Hematopoietic multipotent progenitor cell treated with erythropoietin and hydrocortisone succinate and interleukin-3 and kit ligand, for 15 days (in vitro differentiated cells): ENCODE measurements around the gene SLC2A6.
"Not testable (repeated sequence)": the region's sequence is repeated elsewhere in the genome, so short reads cannot be mapped to it uniquely, and the experiment has no call there.

Experiments used
- DNase-seq: peaks from one replicate; pipeline ENCODE4 v3.0.0-alpha.2; 2015; ENCODE audit warnings: low spot score

Gene SLC2A6

DNA sequence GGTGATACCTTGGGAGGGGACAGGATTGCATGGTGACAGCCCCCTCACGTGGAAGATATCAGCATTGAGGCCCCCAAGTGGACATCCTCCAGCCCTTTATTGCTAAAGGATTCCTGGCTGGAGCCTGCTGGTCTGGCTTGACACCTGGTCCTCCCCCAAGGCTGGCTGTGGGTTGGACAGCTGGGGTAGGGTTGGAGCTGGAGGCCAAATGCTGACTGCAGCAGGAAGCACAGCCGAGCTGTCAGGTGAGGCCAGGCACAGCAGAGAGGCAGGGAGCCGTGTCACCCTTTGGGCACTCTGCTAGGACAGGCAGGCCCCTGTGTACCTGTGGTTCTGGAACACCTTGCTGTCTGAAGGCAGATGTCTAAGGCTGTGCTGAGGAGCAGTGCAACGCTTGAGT, 16.9 kb downstream of the SLC2A6 start:
- no peak for DNase-seq

- no peak for DNase-seq
Observed at GRCh38 chr9:133460405-133461175, 18.3 kb downstream of the SLC2A6 start.

DNA sequence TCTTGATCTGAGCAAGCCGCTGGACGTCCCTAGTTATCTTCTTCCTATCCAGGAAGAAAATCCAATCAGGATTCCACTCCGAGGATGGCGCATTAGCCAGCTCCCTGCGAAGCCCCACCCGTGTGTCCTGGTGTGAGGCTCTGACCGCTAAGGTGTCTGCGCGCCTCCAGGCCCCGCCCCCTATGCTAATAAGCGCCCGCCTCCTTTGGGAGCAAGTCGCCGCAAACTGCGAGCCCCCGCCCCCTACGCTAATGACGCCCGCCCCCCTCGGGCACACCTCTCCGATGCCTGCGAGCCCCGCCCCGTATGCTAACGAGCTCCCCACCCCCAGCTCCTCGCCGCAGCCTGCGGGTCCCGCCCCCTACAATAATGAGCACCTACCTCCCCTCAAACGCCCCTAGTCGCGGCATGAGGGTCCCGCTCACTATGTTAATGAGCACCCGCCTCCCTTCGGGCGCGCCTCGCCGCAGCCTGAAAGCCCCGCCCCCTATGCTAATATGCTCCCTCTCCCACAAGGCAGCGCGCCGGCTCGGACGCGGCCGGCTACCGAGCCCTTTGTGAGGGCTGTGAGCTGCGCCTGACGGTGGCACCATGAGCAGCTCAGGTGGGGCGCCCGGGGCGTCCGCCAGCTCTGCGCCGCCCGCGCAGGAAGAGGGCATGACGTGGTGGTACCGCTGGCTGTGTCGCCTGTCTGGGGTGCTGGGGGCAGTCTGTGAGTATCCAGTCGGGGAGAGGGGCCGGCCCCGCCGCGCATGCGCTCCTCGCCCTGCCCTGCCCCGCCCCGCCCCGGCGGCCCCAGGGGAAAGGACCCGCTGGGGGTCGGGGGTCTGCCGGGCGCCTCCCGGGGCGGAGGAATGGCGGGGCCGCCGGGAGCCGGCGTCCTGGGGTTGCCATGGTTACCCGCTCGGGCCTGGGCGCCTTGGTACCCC, 19.2 kb downstream of the SLC2A6 start, which contains the start of gene CACFD1:
Gene CACFD1, plus strand, starts transcription at position 503 of the 929 bp plus-strand sequence. Its CDS starts 89 bp downstream, at position 592.
- DNase-seq: peak; percentile 91

DNA sequence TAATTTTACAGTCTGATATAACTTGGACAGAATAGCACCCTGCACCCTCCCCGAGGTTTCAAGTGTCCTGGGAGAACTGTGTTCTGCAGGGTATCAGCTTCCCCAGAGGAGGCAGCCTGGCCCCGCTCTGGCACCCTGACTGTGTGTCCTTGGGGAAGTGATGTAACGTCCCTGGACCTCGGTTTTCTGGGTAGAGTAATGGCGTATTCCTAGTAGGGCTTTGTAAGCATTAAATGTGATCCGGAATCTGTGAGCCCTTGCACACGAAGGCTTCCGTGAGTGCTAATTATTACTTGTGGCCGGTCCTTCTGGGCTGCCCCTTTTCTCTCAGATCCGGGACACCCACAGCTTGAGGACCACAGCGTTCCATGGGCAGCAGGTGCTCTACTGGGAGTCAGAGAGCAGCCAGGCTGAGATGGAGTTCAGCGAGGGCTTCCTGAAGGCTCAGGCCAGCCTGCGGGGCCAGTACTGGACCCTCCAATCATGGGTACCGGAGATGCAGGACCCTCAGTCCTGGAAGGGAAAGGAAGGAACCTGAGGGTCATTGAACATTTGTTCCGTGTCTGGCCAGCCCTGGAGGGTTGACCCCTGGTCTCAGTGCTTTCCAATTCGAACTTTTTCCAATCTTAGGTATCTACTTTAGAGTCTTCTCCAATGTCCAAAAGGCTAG, 20.1 kb downstream of the SLC2A6 start:
- no peak for DNase-seq

DNA sequence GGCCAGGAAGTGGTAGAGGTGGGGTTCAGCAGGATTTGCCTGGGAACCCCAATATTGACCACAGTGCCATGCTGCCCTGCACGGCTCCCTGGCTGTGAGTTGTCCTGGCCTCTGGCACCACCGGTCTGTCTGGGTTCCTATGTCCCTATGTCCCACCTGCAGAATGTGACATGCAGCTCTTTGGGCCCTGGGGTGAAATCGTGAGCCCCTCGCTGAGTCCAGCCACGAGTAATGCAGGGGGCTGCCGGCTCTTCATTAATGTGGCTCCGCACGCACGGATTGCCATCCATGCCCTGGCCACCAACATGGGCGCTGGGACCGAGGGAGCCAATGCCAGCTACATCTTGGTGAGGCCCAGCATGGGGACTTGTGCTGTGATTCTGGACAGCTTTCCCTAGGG, 21.2 kb downstream of the SLC2A6 start:
- no peak for DNase-seq

GRCh38 chr9:133457233-133457632, 21.7 kb downstream of the SLC2A6 start:
- no peak for DNase-seq

DNA sequence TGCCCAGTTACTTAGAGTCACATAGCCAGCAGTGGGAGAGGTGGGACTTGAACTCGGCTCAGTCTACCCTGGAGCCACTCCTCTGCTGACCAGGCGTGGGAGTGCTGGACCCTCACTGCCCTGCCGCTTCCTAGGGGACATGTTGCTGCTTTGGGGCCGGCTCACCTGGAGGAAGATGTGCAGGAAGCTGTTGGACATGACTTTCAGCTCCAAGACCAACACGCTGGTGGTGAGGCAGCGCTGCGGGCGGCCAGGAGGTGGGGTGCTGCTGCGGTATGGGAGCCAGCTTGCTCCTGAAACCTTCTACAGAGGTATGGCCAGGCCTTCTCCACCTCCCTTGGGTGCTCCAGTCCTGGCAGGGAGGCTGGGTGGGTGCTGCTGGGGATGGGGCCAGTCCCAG, 22.5 kb downstream of the SLC2A6 start:
- DNase-seq: no peak

GRCh38 chr9:133455936-133456335, 23.0 kb downstream of the SLC2A6 start:
- no peak for DNase-seq

DNA sequence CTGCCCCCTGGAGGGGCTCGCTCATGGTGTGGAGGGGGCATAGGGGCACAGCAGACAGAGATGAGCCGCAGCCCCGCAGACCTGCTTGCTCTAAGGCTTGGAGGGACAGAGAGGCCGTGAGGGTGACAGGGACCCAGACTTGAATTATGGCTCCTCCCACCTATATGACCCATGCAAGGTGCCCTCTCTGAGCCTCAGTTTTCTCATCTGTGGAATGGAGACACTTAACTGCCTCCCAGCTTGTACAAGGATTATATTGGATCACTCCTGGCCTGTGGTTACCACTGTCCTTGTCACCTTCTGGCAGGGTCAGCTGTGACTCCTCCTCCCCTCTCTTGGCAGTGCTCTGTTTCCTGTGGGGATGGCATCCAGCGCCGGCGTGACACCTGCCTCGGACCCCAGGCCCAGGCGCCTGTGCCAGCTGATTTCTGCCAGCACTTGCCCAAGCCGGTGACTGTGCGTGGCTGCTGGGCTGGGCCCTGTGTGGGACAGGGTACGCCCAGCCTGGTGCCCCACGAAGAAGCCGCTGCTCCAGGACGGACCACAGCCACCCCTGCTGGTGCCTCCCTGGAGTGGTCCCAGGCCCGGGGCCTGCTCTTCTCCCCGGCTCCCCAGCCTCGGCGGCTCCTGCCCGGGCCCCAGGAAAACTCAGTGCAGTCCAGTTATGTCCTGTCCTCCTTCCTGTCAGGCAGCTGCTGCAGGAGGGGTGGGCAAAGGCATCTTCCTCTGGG, 23.8 kb downstream of the SLC2A6 start:
- no peak for DNase-seq

GRCh38 chr9:133454325-133454724, 24.6 kb downstream of the SLC2A6 start:
- DNase-seq: no peak

GRCh38 chr9:133453651-133454050, 25.2 kb downstream of the SLC2A6 start:
- DNase-seq: no peak

DNA sequence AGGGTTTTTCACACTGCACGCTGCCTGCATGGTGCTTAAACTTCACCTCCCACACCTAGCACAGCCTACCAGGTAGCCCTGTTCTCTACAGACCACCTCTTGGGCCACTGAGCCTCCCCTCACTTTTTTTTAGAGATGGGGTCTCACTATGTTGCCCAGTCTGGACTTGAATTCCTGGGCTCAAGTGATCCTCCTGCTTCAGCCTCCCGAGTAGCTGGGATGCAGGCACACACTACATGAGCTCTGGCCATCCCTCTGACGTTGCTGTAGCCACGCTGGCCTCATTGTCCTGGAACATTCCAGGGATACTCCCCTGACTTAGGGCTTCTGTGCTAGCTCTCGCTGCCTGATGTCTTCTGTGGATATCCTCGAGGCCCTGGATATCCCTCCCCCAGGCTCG, 26.3 kb downstream of the SLC2A6 start:
- no peak for DNase-seq

DNA sequence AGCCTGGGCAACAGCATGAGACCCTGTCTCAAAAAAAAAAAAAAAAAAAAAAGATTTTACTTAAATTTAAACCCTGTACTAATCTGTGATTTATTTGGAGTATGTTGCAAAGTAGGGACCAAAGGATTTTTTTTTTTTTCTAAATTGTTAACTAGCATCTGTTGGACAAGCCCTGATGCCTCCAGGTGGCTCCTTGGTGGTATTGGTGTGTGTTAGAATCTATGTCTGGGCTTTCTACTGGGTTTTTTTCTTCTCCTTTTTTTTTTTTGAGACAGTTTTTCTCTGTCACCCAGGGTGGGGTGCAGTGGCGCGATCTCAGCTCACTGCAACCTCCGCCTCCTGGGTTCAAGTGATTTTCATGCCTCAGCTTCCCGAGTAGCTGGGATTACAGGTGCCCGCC, 27.0 kb downstream of the SLC2A6 start:
- DNase-seq: not testable (repeated sequence)

- DNase-seq: no peak
Observed at GRCh38 chr9:133449760-133450159, 29.1 kb downstream of the SLC2A6 start.

DNA sequence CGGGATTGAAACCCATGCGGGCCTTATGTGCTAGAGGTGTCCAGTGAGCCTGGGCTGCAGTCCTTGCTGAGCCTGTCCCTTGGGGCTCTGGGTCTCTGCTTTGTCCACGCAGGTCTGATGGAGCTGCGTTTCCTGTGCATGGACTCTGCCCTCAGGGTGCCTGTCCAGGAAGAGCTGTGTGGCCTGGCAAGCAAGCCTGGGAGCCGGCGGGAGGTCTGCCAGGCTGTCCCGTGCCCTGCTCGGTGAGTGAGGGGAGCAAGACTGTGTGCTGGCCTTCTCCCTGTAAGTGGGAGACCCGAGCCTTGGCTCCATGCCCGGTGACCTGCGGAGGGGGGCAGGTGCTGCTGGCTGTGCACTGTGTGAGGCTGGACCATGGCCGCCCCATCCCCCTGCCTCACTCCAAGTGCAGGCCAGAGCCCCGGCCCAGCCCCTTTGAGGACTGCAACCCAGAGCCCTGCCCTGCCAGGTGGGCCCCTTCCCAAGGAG, 30.4 kb downstream of the SLC2A6 start:
- no peak for DNase-seq

DNA sequence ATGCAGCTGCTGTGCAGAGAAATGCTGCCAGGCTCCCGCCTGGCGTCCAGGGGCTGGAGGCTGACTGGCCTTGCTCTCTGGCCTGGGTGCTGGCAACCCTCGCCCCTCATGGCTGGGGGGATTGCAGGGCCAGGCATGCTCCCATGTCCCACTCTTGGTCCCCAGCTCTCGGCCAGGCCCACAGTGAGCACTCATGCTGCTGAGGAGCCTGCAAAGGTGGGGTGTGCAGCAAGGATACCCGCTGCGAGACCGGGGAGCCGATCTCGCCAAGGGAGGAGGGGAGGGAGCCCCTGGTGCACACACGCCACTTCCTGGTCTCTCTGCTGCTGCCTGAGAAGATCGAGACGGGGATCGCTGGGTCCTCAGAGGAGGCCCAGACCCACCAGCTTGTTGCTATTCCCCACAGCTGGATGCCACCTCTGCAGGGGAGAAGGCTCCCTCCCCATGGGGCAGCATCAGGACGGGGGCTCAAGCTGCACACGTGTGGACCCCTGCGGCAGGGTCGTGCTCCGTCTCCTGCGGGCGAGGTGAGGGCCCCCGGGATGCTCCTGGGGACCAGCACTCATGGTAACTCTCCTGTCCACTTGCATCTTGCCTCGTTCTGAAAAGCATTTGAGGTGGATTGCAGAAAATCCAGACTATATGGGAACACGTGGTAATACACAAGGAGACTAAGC, 33.5 kb downstream of the SLC2A6 start:
- DNase-seq: no peak

- no peak for DNase-seq
Observed at GRCh38 chr9:133443982-133444381, 34.9 kb downstream of the SLC2A6 start.

GRCh38 chr9:133443248-133443647, 35.7 kb downstream of the SLC2A6 start:
- DNase-seq: no peak

DNA sequence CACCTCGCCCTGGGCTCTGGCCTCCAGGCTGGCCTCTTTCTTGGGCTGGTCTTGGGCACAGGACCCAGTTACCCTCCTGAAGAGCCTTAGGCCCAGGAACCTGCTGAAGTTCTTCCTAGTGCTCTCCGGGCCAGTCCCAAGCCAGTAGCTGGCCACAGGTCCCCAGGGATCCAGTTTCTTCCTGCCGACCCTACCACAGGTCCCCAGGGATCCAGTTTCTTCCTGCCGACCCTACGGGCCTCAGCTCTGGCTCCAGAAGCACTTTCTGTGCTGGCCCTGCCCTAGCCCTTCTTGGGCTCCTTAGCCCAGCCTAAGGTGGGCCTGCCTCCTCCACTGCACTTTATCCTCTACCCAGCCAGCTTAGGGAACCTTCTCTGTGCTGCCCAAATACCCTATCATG, 37.3 kb downstream of the SLC2A6 start:
- no peak for DNase-seq

- no peak for DNase-seq
Observed at GRCh38 chr9:133440874-133441273, 38.0 kb downstream of the SLC2A6 start.

GRCh38 chr9:133439337-133439736, 39.6 kb downstream of the SLC2A6 start:
- DNase-seq: no peak
